Activated CD4-positive, alpha-beta T cell treated with anti-CD3 and anti-CD28 coated beads, Interleukin-2, amount 50 U/mL, for 48 hours (primary cell): Measurements from ENCODE around the gene GALNT8.

Source experiments
- DNase-seq, 2 experiments: peaks; one replicate each; pipeline ENCODE4 v3.0.0-alpha.2; 2020

GALNT8 gene

GRCh38 chr12:4800555-4800954 lies 80.4 kb downstream of the GALNT8 start:
- no peak for DNase-seq

- DNase-seq: no peak
These were observed 82.6 kb downstream of the GALNT8 start for GRCh38 chr12:4802841-4803240.

- peak in 1 of 2 experiments; percentile 30 for DNase-seq
These were observed 86.4 kb downstream of the GALNT8 start for GRCh38 chr12:4806439-4807115.

- DNase-seq: no peak
These were observed 87.0 kb downstream of the GALNT8 start for GRCh38 chr12:4807116-4807783.

GRCh38 chr12:4807813-4808212 lies 87.6 kb downstream of the GALNT8 start:
- no peak for DNase-seq

- no peak for DNase-seq
These were observed 88.8 kb downstream of the GALNT8 start for GRCh38 chr12:4809013-4809448.

- peak; percentile 30 to 36 for DNase-seq
These were observed 89.4 kb downstream of the GALNT8 start for GRCh38 chr12:4809449-4810218.

- DNase-seq: no peak
These were observed 90.0 kb downstream of the GALNT8 start for GRCh38 chr12:4810219-4810671.

GRCh38 chr12:4812624-4813327 lies 92.6 kb downstream of the GALNT8 start:
- no peak for DNase-seq

GRCh38 chr12:4813741-4814140 lies 93.5 kb downstream of the GALNT8 start:
- no peak for DNase-seq

- DNase-seq: no peak
These were observed 94.3 kb downstream of the GALNT8 start for GRCh38 chr12:4814485-4814884.

GRCh38 chr12:4816744-4817525 lies 96.7 kb downstream of the GALNT8 start:
- no peak for DNase-seq

- no peak for DNase-seq
These were observed 97.7 kb downstream of the GALNT8 start for GRCh38 chr12:4817880-4818279.

GRCh38 chr12:4819654-4820053 lies 99.5 kb downstream of the GALNT8 start:
- no peak for DNase-seq

- no peak for DNase-seq
These were observed 100.8 kb downstream of the GALNT8 start for GRCh38 chr12:4820971-4821370.
